MM.1S (cell line): Measurements from ENCODE around the gene MEGF8.

ENCODE experiments used
- DNase-seq: peaks from one replicate; pipeline ENCODE4 v3.0.0-alpha.2; 2015
- H2AFZ ChIP-seq: fragments of 300-600 bp; sonication (generic); 2 replicates; pipeline ENCODE4 v1.6.0; 2016; ENCODE audit warnings: antibody characterized with exemption, low read length
- H3F3A ChIP-seq: fragments of 300-600 bp; sonication (generic); 2 replicates; pipeline ENCODE4 v1.6.1; 2016; ENCODE audit warnings: mild to moderate bottlenecking, antibody characterized with exemption, low read length, moderate library complexity, mixed read lengths; ENCODE audit not compliant: insufficient read depth
- H3K27ac ChIP-seq: fragments of 300-600 bp; sonication (generic); 2 replicates; pipeline ENCODE4 v1.5.1; 2016; ENCODE audit warnings: mild to moderate bottlenecking, low read length
- H3K27me3 ChIP-seq: fragments of 300-600 bp; sonication (generic); replicated peaks from 2 replicates; pipeline ENCODE4 v1.6.0; 2016; ENCODE audit warnings: low read length; ENCODE audit not compliant: insufficient read depth
- H3K36me3 ChIP-seq: fragments of 300-600 bp; sonication (generic); replicated peaks from 2 replicates; pipeline ENCODE4 v1.6.1; 2016; ENCODE audit warnings: mild to moderate bottlenecking, low read length, mixed read lengths; ENCODE audit not compliant: insufficient read depth
- H3K4me1 ChIP-seq: fragments of 300-600 bp; sonication (generic); 2 replicates; pipeline ENCODE4 v1.6.1; 2016; ENCODE audit warnings: low read length, mixed read lengths
- H3K4me2 ChIP-seq: fragments of 300-600 bp; sonication (generic); 2 replicates; pipeline ENCODE4 v1.6.0; 2016; ENCODE audit warnings: low read depth, low read length
- H3K4me3 ChIP-seq: fragments of 300-600 bp; sonication (generic); 2 replicates; pipeline ENCODE4 v1.5.1; 2016; ENCODE audit warnings: low read length, mixed read lengths
- H3K79me2 ChIP-seq: fragments of 300-600 bp; sonication (generic); 2 replicates; pipeline ENCODE4 v1.6.1; 2016; ENCODE audit warnings: mixed run types, low read length, mixed read lengths
- H3K9ac ChIP-seq: fragments of 300-600 bp; sonication (generic); 2 replicates; pipeline ENCODE4 v1.6.1; 2016; ENCODE audit warnings: low read length, mixed read lengths
- H3K9me2 ChIP-seq: fragments of 300-600 bp; sonication (generic); replicated peaks from 2 replicates; pipeline ENCODE4 v1.6.1; 2016; ENCODE audit warnings: mild to moderate bottlenecking, low read length, mixed read lengths; ENCODE audit not compliant: insufficient read depth
- H3K9me3 ChIP-seq: fragments of 300-600 bp; sonication (generic); replicated peaks from 2 replicates; pipeline ENCODE4 v1.6.1; 2016; ENCODE audit warnings: mild to moderate bottlenecking, low read length, mixed read lengths; ENCODE audit not compliant: insufficient read depth
- H4K20me1 ChIP-seq: fragments of 300-600 bp; sonication (generic); 2 replicates; pipeline ENCODE4 v1.6.1; 2016; ENCODE audit warnings: mild to moderate bottlenecking, low read length, moderate library complexity, mixed read lengths; ENCODE audit not compliant: insufficient read depth
- EZH2 ChIP-seq: fragments of 300-600 bp; sonication (generic); optimal IDR thresholded peaks from 2 replicates; pipeline ENCODE3; 2017; ENCODE audit warnings: low read depth, mild to moderate bottlenecking, antibody characterized with exemption, low read length, mixed read lengths
- EZH2phosphoT487 ChIP-seq: fragments of 300-600 bp; sonication (generic); IDR thresholded peaks from 2 replicates; pipeline ENCODE4 v1.6.1; 2018; ENCODE audit warnings: antibody characterized with exemption, low read length
- TF ChIP-seq, protein P1 (sequence below): fragments of 300-600 bp; sonication (generic); IDR thresholded peaks from 2 replicates; pipeline ENCODE4 v1.5.1; 2016; ENCODE audit warnings: antibody characterized with exemption, low read length, mixed read lengths

MEGF8 gene

DNA sequence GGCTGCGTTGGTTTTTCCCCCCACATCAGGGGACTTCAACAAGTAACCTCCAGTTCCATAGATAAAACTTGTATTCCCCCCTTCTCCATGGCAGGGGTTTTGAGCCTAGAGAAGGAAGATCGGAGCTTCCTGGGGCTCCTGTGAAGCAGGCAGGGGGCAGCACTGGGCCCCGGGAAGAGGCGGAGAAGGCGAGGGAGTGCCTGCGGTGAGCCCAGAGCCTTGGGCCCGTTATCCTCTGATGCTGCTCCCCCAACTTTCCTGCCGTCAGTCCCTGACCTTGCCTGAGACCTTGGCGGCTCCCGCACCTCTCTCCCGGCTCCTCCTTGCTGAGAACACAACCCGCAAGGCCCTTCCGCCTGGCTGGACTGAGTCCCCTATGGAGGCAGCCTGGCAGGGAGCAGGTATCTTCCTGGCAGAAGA, 99.3 kb downstream of the MEGF8 start:
- Histone ChIP-seq H3K9me2 (no peaks in the 10 kb centered on the region), H3K4me2 (no peak overlapping the region), H3K27me3 (no peaks in the 10 kb centered on the region), H3K9me3 (no peaks in the 10 kb centered on the region), H3K9ac (no peak overlapping the region), H3K27ac (no peak overlapping the region), H3K4me1 (peaks cover 15% of the 10 kb centered on the region), H2AFZ (no peak overlapping the region), H3K4me3 (no peak overlapping the region), H3F3A (peaks cover 13% of the 10 kb centered on the region; the same call in 1 of the 2 replicates), H3K79me2 (peaks cover 22% of the 10 kb centered on the region), H4K20me1 (no peaks in the 10 kb centered on the region), H3K36me3 (no peaks in the 10 kb centered on the region)
- no peak for TF ChIP-seq EZH2
- no peak for TF ChIP-seq EZH2phosphoT487
- TF ChIP-seq, protein P1, sequence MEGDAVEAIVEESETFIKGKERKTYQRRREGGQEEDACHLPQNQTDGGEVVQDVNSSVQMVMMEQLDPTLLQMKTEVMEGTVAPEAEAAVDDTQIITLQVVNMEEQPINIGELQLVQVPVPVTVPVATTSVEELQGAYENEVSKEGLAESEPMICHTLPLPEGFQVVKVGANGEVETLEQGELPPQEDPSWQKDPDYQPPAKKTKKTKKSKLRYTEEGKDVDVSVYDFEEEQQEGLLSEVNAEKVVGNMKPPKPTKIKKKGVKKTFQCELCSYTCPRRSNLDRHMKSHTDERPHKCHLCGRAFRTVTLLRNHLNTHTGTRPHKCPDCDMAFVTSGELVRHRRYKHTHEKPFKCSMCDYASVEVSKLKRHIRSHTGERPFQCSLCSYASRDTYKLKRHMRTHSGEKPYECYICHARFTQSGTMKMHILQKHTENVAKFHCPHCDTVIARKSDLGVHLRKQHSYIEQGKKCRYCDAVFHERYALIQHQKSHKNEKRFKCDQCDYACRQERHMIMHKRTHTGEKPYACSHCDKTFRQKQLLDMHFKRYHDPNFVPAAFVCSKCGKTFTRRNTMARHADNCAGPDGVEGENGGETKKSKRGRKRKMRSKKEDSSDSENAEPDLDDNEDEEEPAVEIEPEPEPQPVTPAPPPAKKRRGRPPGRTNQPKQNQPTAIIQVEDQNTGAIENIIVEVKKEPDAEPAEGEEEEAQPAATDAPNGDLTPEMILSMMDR: no peak
- no peak for DNase-seq

DNA sequence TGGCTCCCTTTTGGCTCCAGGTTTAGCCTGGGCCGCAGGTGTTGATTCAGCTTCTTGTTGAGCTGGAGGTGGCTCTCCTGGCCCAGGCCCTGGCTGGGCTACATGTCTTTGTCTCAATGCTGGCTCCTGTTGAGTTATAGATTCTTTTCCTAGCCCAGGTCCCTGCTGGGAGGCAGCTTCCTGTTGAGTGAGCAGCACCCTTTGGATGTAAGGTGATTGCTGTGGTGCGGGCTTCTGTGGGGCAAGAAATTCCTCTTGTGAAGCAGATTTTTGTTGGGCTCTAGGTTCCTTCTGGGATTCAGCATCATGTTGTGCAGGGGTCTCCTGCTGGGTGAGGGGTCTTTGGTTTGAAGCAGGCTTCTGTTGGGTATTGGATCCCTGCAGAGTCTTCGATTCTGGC, 101.2 kb downstream of the MEGF8 start:
- Histone ChIP-seq H3K4me1 (peaks cover 7% of the 10 kb centered on the region; the same call in 1 of the 2 replicates), H3K27me3 (no peaks in the 10 kb centered on the region), H2AFZ (no peak overlapping the region), H3K4me3 (no peak overlapping the region), H3K36me3 (no peaks in the 10 kb centered on the region), H3K27ac (no peak overlapping the region), H3K79me2 (peaks cover 15% of the 10 kb centered on the region), H4K20me1 (no peaks in the 10 kb centered on the region), H3F3A (0 out of 2 replicates have a peak, but pooled peaks cover 9% of the 10 kb centered on the region), H3K4me2 (no peak overlapping the region), H3K9me2 (no peaks in the 10 kb centered on the region), H3K9me3 (no peaks in the 10 kb centered on the region), H3K9ac (no peak overlapping the region)
- TF ChIP-seq EZH2phosphoT487 (no peak), EZH2 (no peak)
- TF ChIP-seq, protein P1: no peak
- no peak for DNase-seq

DNA sequence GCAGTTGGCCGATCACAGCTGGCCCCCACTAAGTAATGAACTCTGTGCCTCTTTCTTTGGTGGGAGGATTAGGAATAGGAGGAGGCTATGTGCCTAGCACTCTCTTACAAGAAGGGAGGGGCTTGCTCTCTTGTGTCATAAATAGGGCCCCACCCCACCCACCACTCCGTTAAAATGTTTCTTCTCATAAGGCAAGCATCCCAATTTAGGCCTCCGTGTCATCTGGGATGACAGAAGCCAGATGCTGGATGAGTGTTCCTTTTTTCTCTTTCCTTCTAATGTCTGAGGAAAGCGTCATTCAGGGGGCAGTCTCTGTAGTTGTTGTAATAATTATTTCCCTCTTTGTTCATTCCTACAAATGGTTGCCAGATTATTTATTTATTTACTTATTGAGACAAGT, 101.9 kb downstream of the MEGF8 start, which contains the start of gene LIPE:
Gene LIPE, minus strand, starts transcription at position 76 of the 400 bp plus-strand sequence. CDS start 239 bp downstream, outside the sequence.
- Histone ChIP-seq H3K4me1 (peaks cover under 1% of the 10 kb centered on the region; the same call in 1 of the 2 replicates), H3K27me3 (no peaks in the 10 kb centered on the region), H3K9me3 (no peaks in the 10 kb centered on the region), H2AFZ (no peak within 1 kb of the TSS), H3K4me3 (no peak within 1 kb of the TSS), H3K79me2 (peaks cover 8% of the 10 kb centered on the region), H3K9me2 (no peaks in the 10 kb centered on the region), H3K36me3 (no peaks in the 10 kb centered on the region), H3K27ac (no peak within 1 kb of the TSS), H3K4me2 (no peak within 1 kb of the TSS), H4K20me1 (no peaks in the 10 kb centered on the region), H3F3A (0 out of 2 replicates have a peak, but pooled peaks cover 7% of the 10 kb centered on the region), H3K9ac (no peak within 1 kb of the TSS)
- TF ChIP-seq, protein P1: no peak
- TF ChIP-seq EZH2 (no peak), EZH2phosphoT487 (no peak)
- no peak for DNase-seq
